ENCODE data around the gene PSMB10. TPM values are rescaled to one million over a fixed set of nuclear protein-coding genes. Genes with fewer than 3 reads are reported as not detected.

Gene PSMB10
- total RNA-seq (100 to 1,000 TPM in 6 of 7 donors, 10 to 100 TPM in 1; 80.3 to 152 (median 128) TPM), polyA plus RNA-seq (100 to 1,000 TPM; 207 to 236 (median 236) TPM)
- long read RNA-seq, donor 1, transcript PSMB10-201 (8 exons, 1,218 nt), result major isoform, 38 of 42 reads
- long read RNA-seq, donor 1, partial matches to known transcripts, result 0 of 42 reads
- long read RNA-seq, donor 1, other reads (novel, unspliced or antisense), result 0 of 42 reads
- long read RNA-seq, donor 2, transcript PSMB10-201 (8 exons, 1,218 nt), result major isoform, 24 of 25 reads
- long read RNA-seq, donor 2, partial matches to known transcripts, result 0 of 25 reads
- long read RNA-seq, donor 2, other reads (novel, unspliced or antisense), result 0 of 25 reads

DNA sequence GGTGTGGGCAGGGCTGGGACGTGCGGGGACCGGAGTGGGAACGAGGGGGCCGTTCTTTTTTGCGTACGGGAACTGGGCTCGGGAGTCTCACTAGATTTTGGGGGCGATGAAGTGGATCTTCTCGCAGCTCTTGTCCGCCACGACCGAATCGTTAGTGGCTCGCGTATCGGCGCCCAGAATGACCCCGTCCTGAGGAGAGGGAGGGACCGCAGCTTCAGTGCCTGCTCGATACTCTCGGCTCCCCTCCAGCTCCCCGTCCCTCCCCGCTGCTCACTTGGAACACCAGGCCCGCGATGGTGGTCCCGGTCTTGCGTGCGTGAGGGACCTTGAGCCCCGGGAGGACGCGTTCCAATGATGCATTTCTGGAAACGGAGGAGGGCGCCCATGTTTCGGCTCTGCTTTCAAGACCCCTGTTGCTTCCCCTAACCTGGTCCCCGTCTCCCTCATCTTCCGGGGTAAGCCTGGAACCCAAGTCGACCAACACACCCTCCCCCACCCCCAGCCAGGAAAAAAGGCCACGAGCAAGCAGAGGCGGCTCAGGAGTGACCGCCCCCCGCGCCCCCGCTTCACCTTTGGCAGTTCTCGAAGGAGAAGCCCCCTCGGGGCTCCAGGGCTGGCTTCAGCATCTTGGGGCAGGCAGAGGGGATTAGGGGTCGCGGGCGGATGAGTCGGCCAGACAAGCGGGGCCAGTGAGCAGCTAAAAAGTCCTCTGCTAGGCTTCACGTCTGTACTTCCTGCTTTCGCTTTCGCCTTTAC, at the start of gene PSMB10:
Gene PSMB10, minus strand, starts transcription at position 727 of the 756 bp plus-strand sequence. Its CDS starts 101 bp downstream, at position 626.
- TF ChIP-seq, protein P1, sequence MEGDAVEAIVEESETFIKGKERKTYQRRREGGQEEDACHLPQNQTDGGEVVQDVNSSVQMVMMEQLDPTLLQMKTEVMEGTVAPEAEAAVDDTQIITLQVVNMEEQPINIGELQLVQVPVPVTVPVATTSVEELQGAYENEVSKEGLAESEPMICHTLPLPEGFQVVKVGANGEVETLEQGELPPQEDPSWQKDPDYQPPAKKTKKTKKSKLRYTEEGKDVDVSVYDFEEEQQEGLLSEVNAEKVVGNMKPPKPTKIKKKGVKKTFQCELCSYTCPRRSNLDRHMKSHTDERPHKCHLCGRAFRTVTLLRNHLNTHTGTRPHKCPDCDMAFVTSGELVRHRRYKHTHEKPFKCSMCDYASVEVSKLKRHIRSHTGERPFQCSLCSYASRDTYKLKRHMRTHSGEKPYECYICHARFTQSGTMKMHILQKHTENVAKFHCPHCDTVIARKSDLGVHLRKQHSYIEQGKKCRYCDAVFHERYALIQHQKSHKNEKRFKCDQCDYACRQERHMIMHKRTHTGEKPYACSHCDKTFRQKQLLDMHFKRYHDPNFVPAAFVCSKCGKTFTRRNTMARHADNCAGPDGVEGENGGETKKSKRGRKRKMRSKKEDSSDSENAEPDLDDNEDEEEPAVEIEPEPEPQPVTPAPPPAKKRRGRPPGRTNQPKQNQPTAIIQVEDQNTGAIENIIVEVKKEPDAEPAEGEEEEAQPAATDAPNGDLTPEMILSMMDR (IDR thresholded peaks at IDR 0.05 in 8 of 11, conservative IDR thresholded peaks at IDR 0.05 in 3 of 11), result no peak
- peak in 1 of 3 donors; percentile 81 for TF ChIP-seq POLR2A (IDR thresholded peaks at IDR 0.05)
- TF ChIP-seq POLR2AphosphoS5 (IDR thresholded peaks at IDR 0.05), result peak; percentile 83 to 91 (median 85)
- 0 to 1% (median 0%) methylated on average over 31 to 54 of the region's 54 CpGs for WGBS, 5 donors
- Histone ChIP-seq H3K27ac (peak within 1 kb of the TSS; percentile 97 to 99 (median 98)), H3K27me3 (replicated peaks in 1 of 7) (no peaks in the 10 kb centered on the region), H3K36me3 (peaks cover 0 to 63% (median 34%) of the 10 kb centered on the region in 6 donors), H3K4me1 (peaks cover 11 to 61% (median 38%) of the 10 kb centered on the region in 6 donors), H3K9me3 (no peaks in the 10 kb centered on the region), H3K4me3 (peak within 1 kb of the TSS; percentile 72 to 98 (median 96))
- intact Hi-C loops (cut with DNase I; ENCODE audit: low total_unique reads), result loop anchor here (10.0 kb wide), 1 partner anchor 92 kb away; the partner anchor contains the start of genes CENPT, NUTF2 and THAP11
- DNase-seq, result peak; percentile 93

GRCh38 chr16:67982011-67982696, 45.5 kb upstream of the PSMB10 start:
- no peak for DNase-seq
- peak in 1 of 3 donors; percentile 27 for TF ChIP-seq POLR2AphosphoS5 (IDR thresholded peaks at IDR 0.05)
- TF ChIP-seq, protein P1 (IDR thresholded peaks at IDR 0.05 in 8 of 11, conservative IDR thresholded peaks at IDR 0.05 in 3 of 11), result no peak
- H3K27ac ChIP-seq, result no peak overlapping the region
- no peaks in the 10 kb centered on the region for H3K36me3 ChIP-seq
- no peaks in the 10 kb centered on the region for H3K27me3 ChIP-seq (replicated peaks in 1 of 7)
- H3K4me3 ChIP-seq, result no peak overlapping the region
- intact Hi-C loops (cut with DNase I; ENCODE audit: low total_unique reads), result no loop called here
- H3K9me3 ChIP-seq, result no peaks in the 10 kb centered on the region
- peaks cover 18 to 44% (median 27%) of the 10 kb centered on the region in 6 donors for H3K4me1 ChIP-seq
- 93 to 97% (median 96%) methylated on average over 19 to 49 of the region's 49 CpGs for WGBS, 5 donors

- intact Hi-C loops (cut with DNase I; ENCODE audit: low total_unique reads), result no loop called here
- TF ChIP-seq, protein P1 (IDR thresholded peaks at IDR 0.05 in 8 of 11, conservative IDR thresholded peaks at IDR 0.05 in 3 of 11), result peak in 1 of 11 experiments; percentile 29
- no peak for TF ChIP-seq POLR2AphosphoS5 (IDR thresholded peaks at IDR 0.05)
- TF ChIP-seq POLR2A (IDR thresholded peaks at IDR 0.05), result no peak
- Histone ChIP-seq H3K36me3 (no peaks in the 10 kb centered on the region), H3K27me3 (replicated peaks in 1 of 7) (no peaks in the 10 kb centered on the region), H3K9me3 (no peaks in the 10 kb centered on the region), H3K27ac (no peak within 1 kb of the TSS), H3K4me3 (no peak within 1 kb of the TSS), H3K4me1 (peaks cover 15 to 25% (median 19%) of the 10 kb centered on the region in 6 donors)
- WGBS, 5 donors, result 69 to 80% (median 72%) methylated on average over 44 to 62 of the region's 62 CpGs
- DNase-seq, result no peak
Measured at GRCh38 chr16:67979955-67980678, 43.5 kb upstream of the PSMB10 start, which contains the start of gene DPEP3. Gene DPEP3 (minus strand): TSS chr16:67980499. CDS start chr16:67980380, 119 bp downstream.
